IPS-NIHi7 (cell line): ENCODE measurements around the gene SRSF4.
"Not testable (repeated sequence)": the region's sequence is repeated elsewhere in the genome, so short reads cannot be mapped to it uniquely, and the experiment has no call there.

ENCODE experiments used
- DNase-seq: peaks from one replicate; pipeline ENCODE4 v3.0.0; 2012; ENCODE audit warnings: mixed read lengths; ENCODE audit errors: extremely low spot score

SRSF4 gene

DNA sequence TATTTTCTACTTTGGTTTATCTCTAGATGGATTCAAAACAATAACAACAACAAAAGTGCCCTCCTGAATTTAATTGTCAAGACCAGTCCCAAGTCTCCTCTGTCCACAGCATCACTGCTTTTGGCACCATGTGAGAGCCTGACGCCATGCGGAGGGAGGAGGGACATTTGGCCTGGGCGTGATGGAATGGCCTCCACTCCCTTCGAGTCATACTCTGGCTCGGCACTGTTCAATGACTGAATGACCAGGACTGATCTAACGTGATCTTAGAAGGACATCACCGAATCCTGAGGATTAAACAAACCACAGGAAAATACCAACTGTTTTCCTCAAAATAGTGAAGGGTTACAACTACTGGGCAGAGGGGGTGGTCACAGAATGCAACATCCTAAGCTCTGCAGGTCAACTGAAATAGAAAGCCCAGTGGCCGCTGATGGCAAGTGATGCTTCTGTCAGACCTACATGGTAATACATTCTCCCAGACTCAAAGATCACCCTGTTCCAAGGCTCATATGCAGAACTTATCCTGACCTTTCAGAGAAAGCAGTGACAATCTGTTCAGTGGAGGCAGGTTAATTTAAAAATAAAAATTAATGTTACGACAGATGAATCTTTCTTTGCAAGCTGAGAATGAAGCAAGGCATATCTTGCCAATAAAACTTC lies 19.1 kb downstream of the SRSF4 start:
- no peak for DNase-seq

DNA sequence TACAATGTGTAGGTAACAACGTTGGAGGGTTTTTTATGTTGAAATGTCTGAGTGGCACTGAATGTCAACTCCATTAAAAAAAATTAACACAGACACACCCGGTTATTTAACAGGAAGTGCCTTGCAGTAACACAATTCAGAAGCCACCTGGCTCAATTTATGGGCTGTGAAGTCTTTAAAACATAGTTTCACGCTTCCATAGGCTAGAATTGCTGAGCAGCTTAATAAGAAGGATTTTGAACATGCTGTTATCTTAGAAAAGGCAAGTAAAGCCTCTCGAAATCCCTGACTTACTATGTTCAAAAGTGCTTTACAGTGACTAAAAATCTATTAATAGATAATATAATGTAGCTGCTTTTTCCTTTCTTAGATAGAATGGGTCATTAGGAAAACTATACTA lies 19.7 kb downstream of the SRSF4 start:
- no peak for DNase-seq

DNA sequence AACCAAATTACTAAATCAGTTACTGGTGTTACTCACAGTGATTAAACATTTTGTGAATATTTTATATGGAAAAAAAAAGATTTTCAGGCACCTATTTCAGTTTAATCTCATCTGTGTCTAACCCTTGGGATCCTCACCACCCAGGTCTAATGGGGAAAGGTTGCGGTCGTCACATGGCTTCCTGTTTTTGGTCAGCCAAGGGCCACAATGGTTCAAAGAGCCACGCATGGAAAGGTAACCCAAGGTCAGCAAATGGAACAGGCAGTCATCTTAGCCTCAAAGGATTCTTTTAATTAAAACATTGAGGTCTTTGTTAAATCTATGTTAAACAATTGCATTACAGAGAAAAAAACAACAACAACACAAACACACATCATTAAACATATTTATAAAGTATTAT lies 21.9 kb downstream of the SRSF4 start:
- no peak for DNase-seq

DNA sequence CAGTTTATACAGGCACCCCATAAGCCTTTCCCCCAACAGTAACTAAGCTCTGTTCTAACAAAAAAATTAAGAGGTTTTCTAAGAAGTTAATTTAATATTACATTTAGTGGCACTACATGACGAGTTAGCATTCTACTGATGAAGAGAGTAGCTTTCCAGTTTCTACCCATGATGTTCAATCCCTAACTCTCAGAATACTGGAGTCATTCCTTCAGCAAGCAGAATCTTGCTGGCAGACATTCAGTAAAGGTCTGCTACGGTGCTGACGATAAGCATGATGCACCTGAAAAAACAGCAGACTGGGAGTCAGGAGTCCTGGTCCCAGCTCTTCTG lies 24.5 kb downstream of the SRSF4 start:
- no peak for DNase-seq

DNA sequence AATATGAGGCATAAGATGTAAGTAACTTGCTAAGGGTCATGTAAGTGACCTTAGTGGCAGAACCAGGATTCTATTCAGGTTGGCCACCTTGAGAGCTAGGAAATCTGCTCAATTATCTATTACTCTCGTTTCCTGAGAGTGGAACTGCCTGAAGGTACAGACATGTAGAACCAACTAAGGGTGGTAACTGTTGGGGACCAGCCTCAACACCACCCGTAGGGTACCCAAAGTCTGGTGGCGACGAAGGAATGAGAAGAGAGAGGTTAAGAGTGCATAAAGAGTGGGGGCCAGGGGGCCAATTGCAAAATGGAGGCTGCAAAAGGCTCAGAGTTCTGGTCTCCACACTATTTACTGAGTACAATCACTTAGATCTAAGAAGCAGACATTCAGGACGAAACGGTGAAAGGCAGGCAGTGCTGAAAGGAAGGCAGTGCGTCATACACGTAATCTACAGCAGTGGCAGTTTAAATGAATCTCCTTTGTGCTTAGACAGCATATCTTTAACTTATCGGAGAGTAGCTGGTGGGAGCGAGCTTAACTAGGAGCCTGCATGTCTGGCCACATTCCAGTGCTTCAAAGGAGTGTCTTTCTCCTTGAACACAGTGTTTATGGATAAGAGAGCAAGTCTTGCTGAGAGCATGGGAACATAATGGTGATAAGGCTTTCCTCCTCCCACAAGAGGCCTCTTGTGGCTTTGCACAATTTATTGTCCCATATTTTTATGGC lies 25.0 kb downstream of the SRSF4 start:
- no peak for DNase-seq

DNA sequence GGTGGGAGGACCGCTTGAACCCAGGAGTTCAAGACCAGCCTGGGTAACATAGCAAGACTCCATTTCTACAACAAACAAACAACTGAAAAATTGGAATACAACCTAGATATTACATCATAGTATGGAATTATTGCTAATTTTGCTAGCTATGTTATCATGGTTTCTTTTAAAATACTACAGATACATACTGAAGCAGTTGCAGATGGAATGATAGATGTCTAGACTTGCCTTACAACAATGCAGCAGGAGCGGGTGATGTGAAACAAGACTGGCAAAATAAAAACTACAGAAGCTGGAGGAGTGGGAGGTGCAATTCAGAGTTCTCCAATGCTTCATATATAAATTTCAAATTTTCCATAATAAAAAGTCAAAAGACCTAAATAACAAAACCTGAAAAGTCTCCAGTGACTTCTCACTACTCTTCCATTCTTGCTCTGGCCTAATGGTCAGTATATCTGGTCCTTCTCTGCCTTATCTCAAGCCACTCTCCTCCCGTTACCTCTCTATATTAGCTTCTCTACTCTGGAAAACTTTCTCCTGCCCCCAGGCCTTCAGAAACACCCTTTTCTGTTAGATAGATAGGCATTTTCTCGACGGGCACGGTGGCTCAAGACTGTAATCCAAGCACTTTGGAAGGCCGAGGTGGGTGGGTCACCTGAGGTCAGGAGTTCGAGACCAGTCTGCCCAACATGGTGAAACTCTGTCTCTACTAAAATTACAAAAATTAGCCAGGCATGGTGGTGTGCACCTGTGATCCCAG lies 29.5 kb downstream of the SRSF4 start:
- DNase-seq = no peak

DNA sequence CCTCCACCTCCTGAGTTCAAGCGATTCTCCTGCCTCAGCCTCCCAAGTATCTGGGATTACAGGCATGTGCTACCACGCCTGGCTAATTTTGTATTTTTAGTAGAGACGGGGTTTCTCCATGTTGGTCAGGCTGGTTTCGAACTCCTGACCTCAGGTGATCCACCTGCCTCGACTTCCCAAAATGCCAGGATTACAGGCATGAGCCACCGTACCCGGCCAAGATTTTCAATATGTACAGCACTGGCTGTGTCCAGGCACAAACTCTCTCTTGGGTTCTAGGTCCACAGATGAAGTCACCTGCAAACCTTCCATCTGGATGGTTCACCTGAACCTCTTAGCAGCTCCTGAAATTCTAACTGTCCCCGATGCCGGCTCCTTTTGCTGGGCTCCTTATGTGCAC lies 31.4 kb downstream of the SRSF4 start:
- DNase-seq = not testable (repeated sequence)

DNA sequence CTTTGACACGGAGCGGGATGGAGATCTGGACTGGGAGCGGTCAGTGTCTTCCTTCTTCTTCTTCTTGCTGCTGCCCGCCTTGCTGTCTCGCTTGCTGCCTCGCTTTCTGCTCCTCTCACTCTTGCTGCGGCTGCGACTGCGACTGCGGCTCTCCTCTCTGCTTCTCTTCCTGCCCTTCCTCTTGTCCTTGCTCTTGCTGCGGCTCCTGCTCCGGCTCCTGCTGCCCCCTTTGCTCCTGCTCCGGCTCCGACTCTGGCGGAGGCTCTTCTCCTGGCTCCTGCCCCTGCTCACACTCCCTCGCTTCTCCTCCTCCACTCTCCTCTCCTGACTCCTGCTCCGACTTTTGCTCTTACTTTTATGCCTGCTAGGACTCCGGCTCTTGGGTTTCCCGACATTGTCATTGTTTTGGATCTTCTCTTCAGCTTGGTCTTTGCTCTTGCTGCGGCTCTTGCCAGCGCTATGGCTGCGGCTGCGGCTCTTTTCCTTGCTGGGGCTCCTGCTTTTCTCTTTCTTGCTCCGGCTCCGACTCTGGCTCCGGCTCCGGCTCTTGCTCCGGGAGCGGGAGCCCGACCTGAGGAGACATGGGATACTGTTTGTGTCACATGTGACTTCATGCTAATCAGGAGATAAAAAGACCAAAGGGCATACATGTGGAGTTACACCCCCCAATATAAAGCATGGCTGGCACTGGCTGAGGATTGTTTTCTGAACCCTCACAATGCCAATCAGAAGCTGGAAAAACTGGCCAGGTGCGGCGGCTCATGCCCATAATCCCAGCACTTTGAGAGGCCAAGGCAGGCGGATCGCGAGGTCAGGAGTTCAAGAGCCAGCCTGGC lies 32.8 kb downstream of the SRSF4 start:
- DNase-seq = no peak

DNA sequence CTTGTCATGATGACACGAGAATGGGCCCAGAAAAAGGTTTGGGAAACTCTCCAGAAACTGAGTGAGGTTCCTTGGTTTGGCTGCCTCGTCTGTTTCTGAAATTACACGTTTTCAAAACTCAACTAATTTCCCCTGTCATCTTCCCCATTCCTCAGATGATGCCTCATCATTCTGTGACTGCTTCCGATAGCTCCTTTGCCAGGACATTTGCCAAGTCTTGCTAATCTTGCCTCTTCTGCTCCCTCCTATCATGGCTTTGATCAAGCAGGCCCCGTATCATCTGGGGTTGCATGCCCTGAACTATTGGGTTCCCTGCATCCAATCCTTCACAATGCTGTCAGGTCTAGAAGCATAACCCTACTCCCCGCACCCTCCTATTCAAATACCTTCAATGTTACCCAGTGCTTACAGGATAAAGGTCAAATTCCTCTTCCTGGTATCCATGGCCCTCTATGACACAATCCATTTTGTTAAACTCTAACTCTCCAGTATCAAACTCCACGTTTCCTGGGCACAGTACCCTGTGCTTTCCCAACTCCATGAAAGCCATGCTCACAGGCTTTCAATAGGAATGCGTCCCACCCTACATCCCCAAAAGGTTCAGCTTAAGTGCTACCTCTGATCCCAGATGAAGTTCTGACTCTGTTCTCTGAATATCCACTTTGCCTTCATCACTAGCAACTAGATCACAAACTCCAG lies 35.8 kb downstream of the SRSF4 start:
- DNase-seq = no peak

DNA sequence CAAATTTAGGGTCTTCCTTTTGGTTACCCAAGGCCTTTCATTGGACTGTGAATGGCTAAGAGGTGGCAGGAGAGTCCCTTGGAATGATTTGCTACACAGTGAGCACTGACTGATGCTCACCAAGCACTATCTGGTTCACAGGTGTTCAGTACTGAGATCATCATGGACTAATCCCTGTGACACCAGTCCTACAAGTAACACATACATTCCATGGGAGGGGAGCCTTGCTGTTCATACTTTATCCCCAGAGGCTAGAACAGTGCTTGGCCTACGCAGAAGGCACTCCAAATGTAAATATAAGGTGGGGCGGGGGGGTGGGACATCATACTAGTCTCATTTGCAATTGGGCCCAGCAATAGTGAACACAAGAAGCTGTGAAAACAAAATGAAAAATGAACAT lies 37.5 kb downstream of the SRSF4 start:
- no peak for DNase-seq

DNA sequence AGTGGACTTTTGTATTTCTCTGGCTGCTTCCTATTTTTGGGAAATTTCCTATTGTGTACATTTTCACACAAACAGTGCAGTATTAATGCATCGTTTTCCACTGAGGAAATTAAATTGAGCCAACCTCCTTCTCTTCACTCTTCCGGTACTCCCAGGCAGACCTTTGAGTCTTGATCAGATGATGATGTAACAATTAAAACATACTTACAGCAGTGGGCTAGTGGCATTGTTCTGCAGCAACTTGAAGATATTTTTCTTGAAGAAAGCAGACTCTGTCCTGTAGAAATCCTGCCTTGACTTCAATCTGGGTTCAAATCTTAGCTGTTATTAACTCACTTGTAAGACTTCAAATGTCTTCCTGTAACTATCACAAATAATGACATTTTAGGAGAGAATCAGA lies 39.0 kb downstream of the SRSF4 start:
- no peak for DNase-seq

DNA sequence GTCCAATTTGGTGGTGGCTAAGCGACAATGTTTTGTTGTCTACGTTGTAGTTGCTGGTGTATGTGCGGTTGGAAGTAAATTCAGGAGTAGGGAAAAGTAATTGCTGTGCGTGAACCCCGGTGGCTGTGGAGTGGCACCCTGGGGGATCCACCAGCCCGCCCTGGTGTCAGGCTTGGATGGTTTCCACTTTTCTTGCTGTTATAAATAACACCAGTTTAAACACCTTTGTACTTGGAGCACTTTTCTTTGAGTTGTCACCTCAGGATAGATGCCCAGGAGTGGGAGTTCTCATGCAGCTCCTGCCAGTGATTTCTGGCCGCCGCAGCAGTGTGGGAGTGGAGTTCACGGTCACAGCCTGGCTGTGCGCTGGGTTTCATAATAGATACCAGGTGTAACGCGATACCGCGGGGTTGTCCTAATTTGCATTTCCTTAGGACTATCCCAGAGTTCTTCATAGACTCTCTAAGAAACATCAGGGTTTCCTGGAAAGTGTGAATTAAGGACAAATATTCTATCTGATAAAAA lies 45.2 kb downstream of the SRSF4 start:
- DNase-seq = no peak

DNA sequence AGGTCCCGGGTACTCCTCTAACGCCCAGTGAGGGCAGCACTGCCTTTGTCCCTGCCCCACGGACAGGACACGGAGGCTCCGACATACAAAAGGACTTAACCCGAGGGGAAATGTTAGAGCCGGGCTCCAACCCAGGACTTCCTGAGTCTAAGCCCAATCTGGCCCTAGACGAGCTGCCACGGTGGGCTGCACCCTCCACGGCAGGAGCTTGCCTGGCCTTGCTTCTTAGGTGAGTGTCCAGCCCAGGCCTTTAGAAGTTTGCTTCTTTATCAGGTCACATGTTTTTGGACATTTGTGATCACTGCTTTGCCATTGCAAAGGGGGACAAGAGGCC lies 47.0 kb downstream of the SRSF4 start:
- DNase-seq = no peak

DNA sequence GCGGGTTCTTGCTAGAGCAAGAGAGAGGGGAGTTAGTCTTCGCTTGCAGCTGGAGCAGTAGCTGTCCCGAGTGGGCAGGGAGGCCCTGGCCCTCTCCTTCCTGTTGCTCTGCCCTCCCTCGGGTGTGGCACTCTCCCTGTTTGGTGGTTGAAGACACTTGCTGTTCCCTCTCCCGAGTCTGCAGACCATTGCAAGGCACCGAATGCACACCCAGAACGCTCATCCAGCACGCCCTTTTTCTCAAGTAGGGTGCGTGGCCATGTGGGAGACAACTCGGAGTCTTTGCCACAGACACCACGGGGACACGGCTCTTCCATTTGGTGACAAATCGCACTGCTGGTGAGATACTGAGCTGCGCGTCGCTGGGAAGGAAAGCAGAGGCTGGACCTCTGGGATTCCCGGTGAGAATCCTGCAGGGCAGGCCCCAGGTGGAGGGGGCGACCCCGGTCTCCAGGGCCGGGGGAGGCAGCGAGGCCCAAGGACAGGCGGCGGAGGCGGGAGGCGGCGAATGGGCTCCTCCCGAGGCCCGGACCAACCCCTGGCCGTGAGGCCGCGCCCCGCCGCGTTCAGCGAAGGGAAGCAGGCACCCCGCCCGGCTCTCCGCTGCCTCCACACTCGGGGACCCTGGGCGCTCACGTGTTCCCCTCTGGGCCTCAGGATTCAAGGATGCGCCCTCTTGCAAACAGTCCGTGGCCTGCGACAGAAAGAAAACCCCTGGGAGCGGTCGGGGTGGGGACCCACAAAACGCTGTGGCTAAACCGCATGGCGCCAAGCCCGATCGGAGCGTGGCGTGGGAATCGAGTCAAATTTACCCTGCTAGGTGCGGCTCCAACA lies 47.6 kb downstream of the SRSF4 start:
- DNase-seq = no peak

DNA sequence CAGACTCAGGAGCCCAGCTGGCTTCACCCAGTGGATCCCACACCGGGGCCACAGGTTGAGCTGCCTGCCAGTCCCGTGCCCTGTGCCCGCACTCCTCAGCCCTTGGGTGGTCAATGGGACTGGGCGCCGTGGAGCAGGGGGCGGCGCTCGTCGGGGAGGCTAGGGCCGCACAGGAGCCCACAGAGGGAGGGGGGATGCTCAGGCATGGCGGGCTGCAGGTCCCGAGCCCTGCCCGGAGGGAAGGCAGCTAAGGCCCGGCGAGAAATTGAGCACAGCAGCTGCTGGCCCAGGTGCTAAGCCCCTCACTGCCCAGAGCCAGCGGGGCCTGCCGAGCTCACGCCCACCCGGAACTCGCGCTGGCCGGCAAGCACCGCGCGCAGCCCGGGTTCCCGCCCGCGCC lies 50.6 kb downstream of the SRSF4 start:
- DNase-seq = not testable (repeated sequence)

DNA sequence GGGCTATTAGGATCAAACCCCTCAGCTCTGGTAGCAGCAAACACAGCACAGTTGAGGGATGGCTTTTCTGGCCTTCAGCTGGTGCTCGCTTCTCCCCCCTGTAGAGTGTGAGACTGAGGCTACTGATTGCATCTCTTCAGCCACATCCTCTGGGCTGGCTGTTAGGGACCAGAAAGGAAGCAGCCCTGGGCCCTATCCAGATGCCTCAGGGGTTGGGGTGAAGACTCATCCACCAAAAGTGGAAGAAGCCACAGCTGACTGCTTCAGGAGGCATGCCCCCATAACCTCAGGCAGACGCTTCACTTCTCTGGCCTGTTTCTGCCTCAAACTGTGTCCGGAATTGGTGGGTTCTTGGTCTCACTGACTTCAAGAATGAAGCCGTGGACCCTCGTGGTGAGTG lies 51.8 kb downstream of the SRSF4 start:
- DNase-seq = no peak

DNA sequence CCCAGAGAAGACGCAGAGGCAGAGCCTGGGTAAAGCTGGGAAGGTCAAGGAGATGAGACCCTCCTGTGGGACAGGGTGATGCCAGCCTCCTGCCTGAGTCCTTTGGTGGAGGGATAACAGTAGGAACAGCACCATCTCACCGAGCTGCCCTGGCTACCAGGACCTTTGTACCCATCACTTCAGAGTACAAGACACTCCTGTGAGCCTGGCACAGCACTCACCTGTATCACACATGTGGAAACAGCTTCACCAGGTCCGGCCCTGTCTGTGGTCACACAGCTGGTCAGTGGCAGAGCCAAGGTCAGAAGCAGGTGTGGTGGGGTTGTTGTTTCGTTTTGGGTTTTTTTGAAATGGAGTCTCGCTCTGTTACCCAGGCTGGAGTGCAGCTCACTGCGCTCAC lies 53.0 kb downstream of the SRSF4 start:
- DNase-seq = no peak

DNA sequence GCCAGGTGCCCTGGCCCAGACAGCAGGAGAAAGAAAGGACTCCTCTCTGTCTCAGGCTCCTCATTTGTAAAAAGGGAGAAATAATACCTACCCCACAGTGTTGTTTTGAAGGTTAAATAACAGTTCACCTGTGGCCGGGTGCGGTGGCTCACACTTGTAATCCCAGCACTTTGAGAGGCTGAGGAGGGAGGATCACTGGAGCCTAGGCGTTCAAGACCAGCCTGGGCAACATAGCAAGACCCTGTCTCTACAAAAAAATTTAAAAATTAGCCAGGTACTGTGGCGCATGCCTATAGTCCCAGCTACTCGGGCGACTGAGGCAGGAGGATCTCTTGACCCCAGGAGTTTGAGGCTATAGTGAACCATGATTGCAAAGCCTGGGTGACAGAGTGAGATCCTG lies 55.5 kb downstream of the SRSF4 start:
- DNase-seq = no peak

DNA sequence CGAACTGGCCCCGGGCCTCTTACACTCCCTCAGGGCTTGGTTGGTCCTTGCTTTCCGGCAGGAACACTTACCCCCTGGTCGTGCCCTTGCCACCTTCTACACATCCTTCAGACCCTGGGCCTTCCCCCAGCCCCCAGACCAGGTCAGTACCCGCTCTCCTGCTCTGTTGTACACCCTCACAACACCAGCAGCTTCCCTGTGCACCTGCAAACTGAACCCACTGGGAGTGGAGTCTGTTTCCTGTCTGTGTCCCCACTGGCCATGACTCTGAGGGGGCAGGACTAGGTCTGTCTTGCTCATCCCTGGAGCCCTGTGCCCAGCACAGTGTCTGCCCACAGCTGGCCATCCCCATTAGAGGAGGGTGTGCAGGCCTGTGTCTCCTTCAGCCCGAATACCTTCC lies 55.9 kb downstream of the SRSF4 start:
- no peak for DNase-seq

DNA sequence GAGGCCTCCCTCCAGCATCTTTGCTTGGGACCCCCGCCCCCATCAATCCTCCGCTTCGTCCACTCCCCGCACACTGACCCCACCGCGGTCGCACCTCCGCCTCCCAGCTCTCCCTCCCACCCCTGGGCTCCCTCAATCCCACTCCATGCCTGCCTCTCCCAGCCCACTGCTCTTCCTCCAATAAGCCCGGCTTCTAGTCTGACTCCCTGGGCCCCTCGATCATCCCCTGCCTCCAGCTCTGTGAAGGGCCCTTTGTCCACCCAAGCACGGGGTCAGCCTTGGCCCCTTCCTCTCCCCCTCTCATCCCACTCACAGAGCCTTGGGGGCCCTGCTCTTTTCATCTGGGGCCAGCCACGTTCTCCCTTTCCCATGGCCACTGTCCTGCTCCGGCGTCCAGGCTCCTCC lies 56.5 kb downstream of the SRSF4 start:
- no peak for DNase-seq
